Measurements from ENCODE around the gene ADAMTS16.

Gene ADAMTS16

DNA sequence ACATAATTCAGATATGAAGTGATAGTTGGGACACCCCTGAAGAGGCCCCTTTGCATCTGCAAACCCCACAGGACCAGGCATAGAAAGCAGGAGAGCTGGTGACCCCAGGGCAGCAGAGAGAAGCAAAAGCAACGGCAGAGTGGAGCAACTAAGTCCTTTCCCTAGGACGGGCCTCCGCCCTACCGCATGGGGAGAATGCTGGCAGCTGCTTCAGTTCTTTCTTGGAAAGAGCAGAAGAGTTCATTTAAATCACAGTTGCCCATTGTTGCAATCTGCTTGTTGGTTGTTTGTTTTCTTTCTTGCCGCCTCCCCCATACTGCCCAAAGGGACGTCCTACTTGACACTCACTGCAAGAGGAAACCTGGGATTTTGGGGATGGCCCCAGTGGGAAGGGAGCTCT is 126.2 kb downstream of the ADAMTS16 start:
- Mint-ChIP-seq H3K27ac (no peak overlapping the region), H3K4me1 (ENCODE audit: low read depth) (no peaks in the 10 kb centered on the region), H3K36me3 (no peaks in the 10 kb centered on the region), H3K4me3 (no peak overlapping the region), H3K27me3 (no peaks in the 10 kb centered on the region), H3K9me3 (ENCODE audit: low read depth) (no peaks in the 10 kb centered on the region)

GRCh38 chr5:5270161-5270560 is 130.0 kb downstream of the ADAMTS16 start:
- no peak overlapping the region for H3K27ac Mint-ChIP-seq
- no peaks in the 10 kb centered on the region for H3K9me3 Mint-ChIP-seq (ENCODE audit: low read depth)
- H3K27me3 Mint-ChIP-seq: no peaks in the 10 kb centered on the region
- H3K4me3 Mint-ChIP-seq: no peak overlapping the region
- no peaks in the 10 kb centered on the region for H3K36me3 Mint-ChIP-seq
- no peaks in the 10 kb centered on the region for H3K4me1 Mint-ChIP-seq (ENCODE audit: low read depth)

DNA sequence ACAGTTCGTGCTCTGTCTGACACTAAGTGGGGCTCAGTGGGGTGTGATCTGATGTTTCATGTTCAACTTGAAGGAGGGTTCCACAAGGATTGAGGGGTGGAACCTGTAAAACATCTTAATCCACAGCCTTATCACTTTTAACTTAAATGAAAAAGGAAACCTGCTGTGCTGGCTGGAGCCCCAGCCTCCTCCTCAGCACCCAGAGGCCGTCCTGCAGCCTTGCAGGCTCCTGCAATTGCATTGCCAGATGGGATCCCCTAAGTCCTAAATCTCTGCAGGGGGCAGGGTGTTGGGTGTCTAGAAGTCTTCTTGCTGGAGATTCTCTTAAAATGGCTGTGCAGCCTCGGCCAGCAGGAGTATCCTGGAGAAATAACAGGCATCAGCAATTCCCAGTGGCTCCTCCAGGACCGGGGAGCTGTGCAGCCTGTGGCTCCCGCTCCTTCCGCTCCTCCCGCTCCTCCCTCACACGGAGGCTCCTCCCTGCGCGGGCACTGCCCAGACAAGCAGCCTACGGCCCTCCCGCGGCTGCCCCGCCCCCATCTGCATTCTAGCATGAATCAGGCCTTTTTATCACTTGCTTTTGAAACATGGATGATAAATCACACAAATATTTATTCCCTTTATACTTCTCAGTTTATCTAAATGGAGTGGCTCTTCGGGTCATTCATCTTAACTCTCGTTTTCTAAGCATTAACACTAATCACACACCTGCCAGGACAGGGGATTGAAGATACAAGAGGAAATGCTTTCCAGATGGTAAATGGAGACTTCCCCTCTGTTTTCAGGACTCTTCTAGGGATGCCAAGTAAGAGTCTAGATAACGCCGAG is 131.0 kb downstream of the ADAMTS16 start:
- H3K36me3 Mint-ChIP-seq: no peaks in the 10 kb centered on the region
- no peaks in the 10 kb centered on the region for H3K9me3 Mint-ChIP-seq (ENCODE audit: low read depth)
- no peak overlapping the region for H3K4me3 Mint-ChIP-seq
- H3K4me1 Mint-ChIP-seq (ENCODE audit: low read depth): no peaks in the 10 kb centered on the region
- H3K27ac Mint-ChIP-seq: no peak overlapping the region
- no peaks in the 10 kb centered on the region for H3K27me3 Mint-ChIP-seq

DNA sequence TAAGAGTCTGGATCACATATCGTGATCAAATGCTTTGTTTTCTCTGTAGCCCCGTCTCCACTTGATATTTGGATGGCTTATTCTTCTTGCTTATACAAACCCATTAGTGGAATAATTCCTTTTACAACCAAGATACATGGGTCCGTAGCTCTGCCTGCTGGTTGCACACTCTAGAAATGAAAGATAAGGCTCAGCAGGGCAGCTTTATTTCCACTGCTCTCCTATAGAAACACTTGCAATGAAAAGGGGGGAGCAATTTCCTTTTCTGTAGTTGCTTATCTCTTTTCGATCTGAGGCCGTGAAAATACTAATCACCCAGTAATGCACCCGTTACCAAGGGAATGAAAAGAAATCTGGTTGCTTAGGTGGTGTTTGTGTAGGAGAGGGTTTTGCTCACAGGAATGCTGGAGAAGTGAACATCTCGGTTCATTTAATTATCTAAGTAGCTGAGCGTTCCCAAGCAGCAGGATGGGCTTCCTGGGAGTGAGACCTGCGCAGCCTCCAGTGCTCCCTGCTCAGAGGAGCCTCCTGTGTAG is 131.7 kb downstream of the ADAMTS16 start:
- no peak overlapping the region for H3K4me3 Mint-ChIP-seq
- H3K36me3 Mint-ChIP-seq: no peaks in the 10 kb centered on the region
- no peaks in the 10 kb centered on the region for H3K4me1 Mint-ChIP-seq (ENCODE audit: low read depth)
- H3K9me3 Mint-ChIP-seq (ENCODE audit: low read depth): no peaks in the 10 kb centered on the region
- no peaks in the 10 kb centered on the region for H3K27me3 Mint-ChIP-seq
- no peak overlapping the region for H3K27ac Mint-ChIP-seq

DNA sequence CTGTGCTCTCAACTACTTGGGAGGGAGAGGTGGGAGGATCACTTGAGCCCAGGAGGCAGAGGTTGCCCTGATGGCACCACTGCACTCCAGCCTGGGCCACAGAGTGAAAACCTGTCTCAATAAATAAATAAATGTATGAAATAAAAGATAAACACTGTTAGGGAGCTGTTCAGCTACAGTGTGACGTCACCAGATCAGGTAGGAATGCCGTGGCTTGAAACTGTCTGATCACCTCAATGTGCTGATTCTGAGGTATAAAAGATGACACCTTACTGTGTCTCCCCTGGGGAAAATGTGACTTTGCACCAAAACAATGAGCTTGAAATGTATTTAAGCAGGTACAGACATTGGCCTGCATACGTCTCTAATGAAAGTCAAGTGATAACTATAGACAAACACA is 133.3 kb downstream of the ADAMTS16 start:
- Mint-ChIP-seq H3K27me3 (no peaks in the 10 kb centered on the region), H3K36me3 (no peaks in the 10 kb centered on the region), H3K27ac (no peak overlapping the region), H3K9me3 (ENCODE audit: low read depth) (no peaks in the 10 kb centered on the region), H3K4me3 (no peak overlapping the region), H3K4me1 (ENCODE audit: low read depth) (no peaks in the 10 kb centered on the region)

DNA sequence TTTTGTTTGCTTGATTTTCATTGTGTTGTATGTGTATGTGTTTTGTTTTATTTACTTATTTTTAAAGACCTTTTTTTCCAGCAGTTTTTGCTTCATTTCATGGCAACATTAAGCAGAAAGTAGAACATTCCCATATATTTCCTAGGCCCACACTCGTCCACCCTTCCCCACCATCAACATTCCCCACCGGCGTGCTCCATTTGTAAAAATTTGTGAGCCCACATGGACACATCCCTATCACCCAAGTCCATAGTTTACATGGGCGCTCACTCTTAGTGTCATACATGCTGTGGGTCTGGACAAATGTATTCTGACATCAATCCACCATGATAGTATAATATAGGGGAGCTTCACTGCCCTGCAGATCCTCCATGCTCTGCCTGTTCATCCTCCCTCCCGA is 133.8 kb downstream of the ADAMTS16 start:
- H3K27ac Mint-ChIP-seq: no peak overlapping the region

DNA sequence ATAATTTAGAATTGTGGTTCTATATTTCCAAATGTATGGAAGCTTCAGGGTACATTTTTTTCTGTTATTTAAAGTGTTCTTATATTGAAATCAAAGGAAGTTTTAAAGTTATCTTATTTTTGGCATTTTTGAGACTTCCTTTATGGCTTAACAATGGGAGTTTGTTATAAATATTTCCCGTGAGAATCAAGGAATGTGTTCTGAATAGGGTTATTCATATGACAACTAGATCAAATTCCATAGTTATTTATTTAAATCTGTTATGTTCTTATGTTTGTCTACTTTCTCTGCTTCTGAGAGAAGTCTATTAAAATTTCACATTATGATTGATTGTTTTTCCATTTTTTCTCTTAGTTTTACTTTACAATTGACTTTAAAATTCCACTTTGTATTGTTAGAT is 135.1 kb downstream of the ADAMTS16 start:
- H3K9me3 Mint-ChIP-seq (ENCODE audit: low read depth): no peaks in the 10 kb centered on the region
- no peaks in the 10 kb centered on the region for H3K36me3 Mint-ChIP-seq
- H3K4me1 Mint-ChIP-seq (ENCODE audit: low read depth): no peaks in the 10 kb centered on the region
- H3K27ac Mint-ChIP-seq: no peak overlapping the region
- no peak overlapping the region for H3K4me3 Mint-ChIP-seq
- H3K27me3 Mint-ChIP-seq: no peaks in the 10 kb centered on the region

More for the DNA sequence above, 133.8 kb downstream of the ADAMTS16 start:
- no peaks in the 10 kb centered on the region for H3K36me3 Mint-ChIP-seq
- H3K27me3 Mint-ChIP-seq: no peaks in the 10 kb centered on the region
- no peaks in the 10 kb centered on the region for H3K4me1 Mint-ChIP-seq (ENCODE audit: low read depth)
- H3K9me3 Mint-ChIP-seq (ENCODE audit: low read depth): no peaks in the 10 kb centered on the region
- no peak overlapping the region for H3K4me3 Mint-ChIP-seq

- H3K4me3 Mint-ChIP-seq: no peak overlapping the region
- H3K9me3 Mint-ChIP-seq (ENCODE audit: low read depth): no peaks in the 10 kb centered on the region
- no peaks in the 10 kb centered on the region for H3K27me3 Mint-ChIP-seq
- no peak overlapping the region for H3K27ac Mint-ChIP-seq
- H3K36me3 Mint-ChIP-seq: no peaks in the 10 kb centered on the region
- H3K4me1 Mint-ChIP-seq (ENCODE audit: low read depth): no peaks in the 10 kb centered on the region
These were observed 136.3 kb downstream of the ADAMTS16 start for GRCh38 chr5:5276430-5276829.

- no peaks in the 10 kb centered on the region for H3K9me3 Mint-ChIP-seq (ENCODE audit: low read depth)
- H3K4me3 Mint-ChIP-seq: no peak overlapping the region
- no peaks in the 10 kb centered on the region for H3K36me3 Mint-ChIP-seq
- no peaks in the 10 kb centered on the region for H3K27me3 Mint-ChIP-seq
- no peak overlapping the region for H3K27ac Mint-ChIP-seq
- H3K4me1 Mint-ChIP-seq (ENCODE audit: low read depth): no peaks in the 10 kb centered on the region
These were observed 136.9 kb downstream of the ADAMTS16 start for GRCh38 chr5:5276951-5277517.

DNA sequence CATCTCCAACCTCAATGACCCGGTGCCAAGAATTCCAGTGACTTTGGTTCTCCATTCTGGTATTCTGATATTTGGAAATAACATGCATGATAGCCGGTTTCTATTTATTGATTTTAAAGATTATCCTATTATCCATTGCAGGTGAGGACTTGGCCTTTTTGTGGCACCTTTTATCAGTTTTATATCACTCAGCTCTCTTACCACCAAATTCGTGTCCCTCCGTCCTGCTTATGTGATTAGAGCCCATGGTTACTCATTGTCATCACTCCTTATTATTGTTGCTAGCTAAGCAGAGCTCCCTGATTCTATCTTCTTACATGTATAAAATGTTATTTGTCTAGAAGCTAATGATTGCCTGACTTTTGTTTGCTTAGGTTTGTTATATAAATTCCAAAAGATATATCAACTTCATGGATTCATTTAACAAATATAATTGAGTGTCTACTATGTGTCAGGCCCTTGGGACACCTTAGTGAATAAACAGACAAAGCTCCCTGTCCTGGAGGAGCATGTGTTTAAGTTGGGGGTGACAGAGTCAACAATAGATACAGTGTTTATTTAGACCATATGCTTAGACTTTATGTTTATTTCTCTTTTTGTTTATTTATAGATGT is 138.2 kb downstream of the ADAMTS16 start:
- no peaks in the 10 kb centered on the region for H3K4me1 Mint-ChIP-seq (ENCODE audit: low read depth)
- no peak overlapping the region for H3K4me3 Mint-ChIP-seq
- H3K9me3 Mint-ChIP-seq (ENCODE audit: low read depth): peaks cover 3% of the 10 kb centered on the region
- no peak overlapping the region for H3K27ac Mint-ChIP-seq
- peaks cover 4% of the 10 kb centered on the region for H3K36me3 Mint-ChIP-seq
- no peaks in the 10 kb centered on the region for H3K27me3 Mint-ChIP-seq

DNA sequence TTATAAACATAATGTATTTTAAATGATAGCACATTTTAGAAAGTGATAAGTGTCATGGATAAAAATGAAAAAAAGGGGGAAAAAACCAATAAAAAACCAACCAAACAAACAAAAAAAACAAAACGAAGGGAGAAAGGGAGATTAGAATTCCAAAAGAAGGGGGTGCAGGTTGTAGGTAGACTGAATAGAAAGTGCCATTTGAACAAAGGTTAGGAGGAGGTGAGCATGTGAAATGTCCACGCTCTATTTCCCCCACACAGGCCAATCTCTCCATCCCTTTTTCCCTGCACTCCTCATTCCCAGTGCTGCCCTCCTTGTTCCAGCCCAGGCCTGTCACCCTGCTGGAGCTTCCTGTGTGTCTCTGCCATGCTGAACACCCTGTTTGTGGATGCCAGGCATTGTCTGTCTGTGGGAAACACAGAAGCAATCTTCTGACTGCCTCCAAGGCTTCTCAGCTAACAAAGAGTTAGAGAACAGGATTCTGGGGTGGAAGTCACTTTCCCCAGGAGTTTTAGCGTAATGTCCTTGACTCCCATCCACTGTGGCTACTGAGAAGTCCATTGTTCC is 138.8 kb downstream of the ADAMTS16 start:
- no peak overlapping the region for H3K4me3 Mint-ChIP-seq
- no peaks in the 10 kb centered on the region for H3K27me3 Mint-ChIP-seq
- H3K27ac Mint-ChIP-seq: no peak overlapping the region
- H3K9me3 Mint-ChIP-seq (ENCODE audit: low read depth): peaks cover 3% of the 10 kb centered on the region
- peaks cover 4% of the 10 kb centered on the region for H3K36me3 Mint-ChIP-seq
- no peaks in the 10 kb centered on the region for H3K4me1 Mint-ChIP-seq (ENCODE audit: low read depth)

GRCh38 chr5:5285906-5286305 is 145.8 kb downstream of the ADAMTS16 start:
- H3K36me3 Mint-ChIP-seq: peaks cover 4% of the 10 kb centered on the region
- no peak overlapping the region for H3K27ac Mint-ChIP-seq
- no peak overlapping the region for H3K4me3 Mint-ChIP-seq
- peaks cover 3% of the 10 kb centered on the region for H3K9me3 Mint-ChIP-seq (ENCODE audit: low read depth)
- no peaks in the 10 kb centered on the region for H3K4me1 Mint-ChIP-seq (ENCODE audit: low read depth)
- peaks cover 2% of the 10 kb centered on the region for H3K27me3 Mint-ChIP-seq

- peaks cover 3% of the 10 kb centered on the region for H3K9me3 Mint-ChIP-seq (ENCODE audit: low read depth)
- peaks cover 4% of the 10 kb centered on the region for H3K36me3 Mint-ChIP-seq
- no peak overlapping the region for H3K4me3 Mint-ChIP-seq
- peaks cover 2% of the 10 kb centered on the region for H3K27me3 Mint-ChIP-seq
- H3K27ac Mint-ChIP-seq: no peak overlapping the region
- no peaks in the 10 kb centered on the region for H3K4me1 Mint-ChIP-seq (ENCODE audit: low read depth)
These were observed 147.3 kb downstream of the ADAMTS16 start for GRCh38 chr5:5287419-5287818.

DNA sequence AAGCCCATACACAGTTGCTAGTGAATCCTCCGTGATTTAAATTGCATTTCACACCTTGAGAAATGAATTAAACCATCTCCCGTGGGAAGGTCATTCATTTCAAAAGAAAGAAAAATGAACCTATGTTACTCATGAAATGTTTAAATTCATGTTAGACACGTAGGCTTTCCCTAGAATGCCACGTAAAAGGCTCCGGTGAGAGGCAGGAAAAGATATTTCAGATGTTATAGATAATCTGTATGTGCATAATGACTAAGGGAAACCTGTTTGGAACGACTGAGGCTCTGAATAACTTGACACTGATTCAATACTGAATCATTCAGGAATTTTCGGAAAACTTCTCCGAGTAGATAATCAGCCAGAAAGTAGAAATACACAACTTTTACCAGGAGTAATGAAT is 148.1 kb downstream of the ADAMTS16 start:
- Mint-ChIP-seq H3K4me3 (no peak overlapping the region), H3K27ac (no peak overlapping the region), H3K4me1 (ENCODE audit: low read depth) (no peaks in the 10 kb centered on the region), H3K36me3 (peaks cover under 1% of the 10 kb centered on the region), H3K9me3 (ENCODE audit: low read depth) (peaks cover under 1% of the 10 kb centered on the region), H3K27me3 (peaks cover 2% of the 10 kb centered on the region)

- Mint-ChIP-seq H3K9me3 (ENCODE audit: low read depth) (peaks cover 2% of the 10 kb centered on the region), H3K4me1 (ENCODE audit: low read depth) (no peaks in the 10 kb centered on the region), H3K36me3 (no peaks in the 10 kb centered on the region), H3K4me3 (no peak overlapping the region), H3K27me3 (peaks cover 4% of the 10 kb centered on the region), H3K27ac (no peak overlapping the region)
These were observed 149.4 kb downstream of the ADAMTS16 start for GRCh38 chr5:5289537-5289936.
